MCF 10A (cell line): ENCODE data around the gene CAV1. TPM values are rescaled to one million over a fixed set of nuclear protein-coding genes. Genes with fewer than 3 reads are reported as not detected.

ENCODE experiments used
- BruUV-seq: library from RNA; stranded (reverse); fragments of 400-500 nt; replicated peaks from 2 replicates; lab custom pipeline; 2021; lab: Mats Ljungman, UMichigan
- CTCF ChIA-PET: fragments of 300-600 bp; sonication (Branson Sonifier 250); formaldehyde crosslinking; extraction: SDS; loops from one replicate; lab custom pipeline; 2021; ENCODE audit warnings: antibody characterized with exemption, inconsistent platforms; lab: Yijun Ruan, JAX
- POLR2A ChIA-PET: fragments of 300-600, 350-650 bp; sonication (Branson Sonifier 250); formaldehyde crosslinking; extraction: SDS; loops from one replicate; lab custom pipeline; 2020; ENCODE audit warnings: antibody characterized with exemption, inconsistent platforms; lab: Yijun Ruan, JAX
- DNase-seq: peaks from one replicate; pipeline ENCODE4 v3.0.0-alpha.2; 2018; ENCODE audit not compliant: unreplicated experiment
- H3K27ac Mint-ChIP-seq: one replicate; pipeline ENCODE4 v1.8.0; 2022; ENCODE audit warnings: mild to moderate bottlenecking, low read depth, mixed read lengths; ENCODE audit not compliant: unreplicated experiment
- H3K27me3 Mint-ChIP-seq: one replicate; pipeline ENCODE4 v1.8.0; 2022; ENCODE audit warnings: mixed read lengths; ENCODE audit not compliant: insufficient read depth, unreplicated experiment
- H3K36me3 Mint-ChIP-seq: one replicate; pipeline ENCODE4 v1.8.0; 2022; ENCODE audit warnings: mild to moderate bottlenecking, moderate library complexity, mixed read lengths; ENCODE audit not compliant: insufficient read depth, unreplicated experiment
- H3K4me1 Mint-ChIP-seq: one replicate; pipeline ENCODE4 v1.8.0; 2022; ENCODE audit warnings: mixed read lengths; ENCODE audit not compliant: insufficient read depth, unreplicated experiment
- H3K4me3 Mint-ChIP-seq: one replicate; pipeline ENCODE4 v1.8.0; 2022; ENCODE audit warnings: mild to moderate bottlenecking, moderate library complexity, mixed read lengths; ENCODE audit not compliant: unreplicated experiment
- H3K9me3 Mint-ChIP-seq: one replicate; pipeline ENCODE4 v1.8.0; 2022; ENCODE audit warnings: mixed read lengths; ENCODE audit not compliant: unreplicated experiment
- CTCF ChIP-seq: fragments of 200-600 bp; IDR thresholded peaks from one replicate; pipeline ENCODE4 v1.8.0; 2022; ENCODE audit warnings: antibody characterized with exemption, mild to moderate bottlenecking; ENCODE audit not compliant: unreplicated experiment
- intact Hi-C: fragments of 100-400 bp; cut with micrococcal nuclease; formaldehyde crosslinking; loops from 2 replicates; pipeline ENCODE4 v1.14.1; 2022
- total RNA-seq: library from RNA; stranded (reverse); gene quantifications from 2 replicates; pipeline ENCODE4 v1.2.3, GENCODE V29; 2022

The CAV1 gene
- total RNA-seq, 1 experiment from 2014 or later = 267 TPM

GRCh38 chr7:116530107-116530820 is 5.4 kb downstream of the CAV1 start:
- peak overlapping the region; percentile 22 for H3K27ac Mint-ChIP-seq
- peaks cover 94% of the 10 kb centered on the region for H3K36me3 Mint-ChIP-seq
- no TSS peak for BruUV-seq
- CTCF ChIA-PET = interaction anchor here (0.6 to 6.3 kb wide), 7 partner anchors 10 to 351 kb away, joined by 3 to 108 read pairs (median 4); no protein-coding TSS in a partner anchor
- peaks cover 24% of the 10 kb centered on the region for H3K4me1 Mint-ChIP-seq
- no peak for DNase-seq
- no peaks in the 10 kb centered on the region for H3K27me3 Mint-ChIP-seq
- peak overlapping the region; percentile 99 for H3K4me3 Mint-ChIP-seq
- TF ChIP-seq CTCF = no peak
- POLR2A ChIA-PET = interaction anchor here (0.6 to 6.4 kb wide), 15 partner anchors 7 to 320 kb away, joined by 3 to 241 read pairs (median 5); partner anchors contain the start of genes CAV2 and TES
- no peaks in the 10 kb centered on the region for H3K9me3 Mint-ChIP-seq
- intact Hi-C loops = no loop called here

GRCh38 chr7:116532102-116532688 is 7.4 kb downstream of the CAV1 start:
- no peaks in the 10 kb centered on the region for H3K9me3 Mint-ChIP-seq
- H3K36me3 Mint-ChIP-seq = peaks cover 100% of the 10 kb centered on the region
- peak overlapping the region; percentile 11 for H3K4me3 Mint-ChIP-seq
- CTCF ChIA-PET = interaction anchor here (0.9 to 1.1 kb wide), 3 partner anchors 10 to 295 kb away, joined by 3 read pairs; no protein-coding TSS in a partner anchor
- peak overlapping the region; percentile 74 for H3K27ac Mint-ChIP-seq
- BruUV-seq = no TSS peak
- peaks cover 22% of the 10 kb centered on the region for H3K4me1 Mint-ChIP-seq
- no peak for TF ChIP-seq CTCF
- no peaks in the 10 kb centered on the region for H3K27me3 Mint-ChIP-seq
- POLR2A ChIA-PET = interaction anchor here (0.8 to 2.1 kb wide), 5 partner anchors 10 to 274 kb away, joined by 3 to 8 read pairs (median 3); no protein-coding TSS in a partner anchor
- intact Hi-C loops = no loop called here
- DNase-seq = no peak

- intact Hi-C loops = no loop called here
- ChIA-PET POLR2A (interaction anchor here (1.7 kb wide), 1 partner anchor 9 kb away, joined by 10 read pairs; no protein-coding TSS in a partner anchor), CTCF (interaction anchor here (0.9 to 1.6 kb wide), 3 partner anchors 8 to 283 kb away, joined by 3 to 7 read pairs (median 5); no protein-coding TSS in a partner anchor)
- Mint-ChIP-seq H3K4me1 (peaks cover 36% of the 10 kb centered on the region), H3K4me3 (peak overlapping the region; percentile 22), H3K9me3 (no peaks in the 10 kb centered on the region), H3K27ac (peak overlapping the region; percentile 57), H3K27me3 (no peaks in the 10 kb centered on the region), H3K36me3 (peaks cover 99% of the 10 kb centered on the region)
- TF ChIP-seq CTCF = no peak
- BruUV-seq = no TSS peak
- DNase-seq = peak; percentile 88
These were observed 10.0 kb downstream of the CAV1 start for GRCh38 chr7:116534790-116535189.

GRCh38 chr7:116535416-116535815 is 10.6 kb downstream of the CAV1 start:
- no peak overlapping the region for H3K4me3 Mint-ChIP-seq
- H3K36me3 Mint-ChIP-seq = peaks cover 99% of the 10 kb centered on the region
- no TSS peak for BruUV-seq
- TF ChIP-seq CTCF = no peak
- no peaks in the 10 kb centered on the region for H3K9me3 Mint-ChIP-seq
- H3K27ac Mint-ChIP-seq = peak overlapping the region; percentile 57
- intact Hi-C loops = no loop called here
- ChIA-PET POLR2A (interaction anchor here (0.8 to 1.7 kb wide), 2 partner anchors 9 to 22 kb away, joined by 3 to 10 read pairs; no protein-coding TSS in a partner anchor), CTCF (interaction anchor here (0.9 to 1.6 kb wide), 3 partner anchors 9 to 283 kb away, joined by 3 to 7 read pairs (median 5); no protein-coding TSS in a partner anchor)
- no peaks in the 10 kb centered on the region for H3K27me3 Mint-ChIP-seq
- DNase-seq = no peak
- peaks cover 37% of the 10 kb centered on the region for H3K4me1 Mint-ChIP-seq
